Colonic mucosa (tissue), 4 donors: ENCODE data around the gene COL7A1. TPM values are rescaled to one million over a fixed set of nuclear protein-coding genes. Genes with fewer than 3 reads are reported as not detected.
"Not testable (repeated sequence)": the region's sequence is repeated elsewhere in the genome, so short reads cannot be mapped to it uniquely, and the experiment has no call there.

Experiments used
- DNase-seq: peaks from one replicate; pipeline ENCODE4 v3.0.0-alpha.2; 2020
- H3K27ac ChIP-seq: fragments of 200-600 bp; one replicate; pipeline ENCODE4 v1.8.0; 2021
- H3K27me3 ChIP-seq: fragments of 200-600 bp; one replicate; pipeline ENCODE4 v1.8.0; 2021
- H3K36me3 ChIP-seq: fragments of 200-600 bp; one replicate; pipeline ENCODE4 v1.8.0; 2021
- H3K4me1 ChIP-seq: fragments of 200-600 bp; one replicate; pipeline ENCODE4 v1.8.0; 2021; ENCODE audit warnings: mild to moderate bottlenecking
- H3K4me3 ChIP-seq: fragments of 200-600 bp; one replicate; pipeline ENCODE4 v1.8.0; 2021
- H3K9ac ChIP-seq, 2 donors: one replicate each; pipeline ENCODE4 v1.7.0; 2013; ENCODE audit warnings: control low read depth in 2 of 2, low read depth in 2 of 2, low read length in 2 of 2
- H3K9me3 ChIP-seq: fragments of 200-600 bp; one replicate; pipeline ENCODE4 v1.8.0; 2021
- intact Hi-C: fragments of 100-400 bp; cut with DNase I; formaldehyde crosslinking; loops from one replicate; pipeline ENCODE4 v1.14.1; 2022
- total RNA-seq, 2 donors: library from RNA; stranded (reverse); fragmentation: NEBNext Ultra II Directional in 1 of 2; extraction: Animal tissue kit (Norgen Biotek cat#: 25700) in 1 of 2; gene quantifications; one replicate each; pipeline ENCODE4 v1.2.1, GENCODE V29; 2021
- TF ChIP-seq, protein P1 (sequence below): fragments of 200-600 bp; IDR thresholded peaks from one replicate; pipeline ENCODE4 v1.8.0; 2022; ENCODE audit warnings: antibody characterized with exemption, mild to moderate bottlenecking
- donor health status: healthy.
- donor health status: DM: no; HTN: no; CAD: no.
- donor health status: DM: no; HTN: no; CAD: no.

COL7A1 gene
- total RNA-seq, 2 donors from 2014 or later = 3.8 to 5.1 TPM

DNA sequence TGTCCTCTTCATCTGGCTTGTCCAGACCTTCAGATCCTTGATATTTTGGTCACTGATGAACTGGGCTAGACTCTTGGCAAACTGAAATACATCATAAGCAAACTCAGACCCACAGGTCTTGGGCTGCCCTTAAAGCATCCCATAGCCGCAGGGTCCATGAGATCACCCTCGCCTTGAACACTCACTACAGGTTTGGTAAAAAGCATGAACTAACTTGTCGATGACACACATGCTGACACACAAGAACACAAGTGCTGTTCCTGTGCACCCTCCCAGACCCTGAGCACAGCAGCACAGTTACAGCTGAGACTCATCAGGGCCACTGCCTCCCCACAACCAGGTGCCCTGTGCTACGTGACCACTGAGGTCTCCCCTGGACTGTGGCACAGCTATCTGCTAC, 59.6 kb downstream of the COL7A1 start:
- intact Hi-C loops = no loop called here
- no peak for DNase-seq
- H3K9me3 ChIP-seq = no peaks in the 10 kb centered on the region
- TF ChIP-seq, protein P1, sequence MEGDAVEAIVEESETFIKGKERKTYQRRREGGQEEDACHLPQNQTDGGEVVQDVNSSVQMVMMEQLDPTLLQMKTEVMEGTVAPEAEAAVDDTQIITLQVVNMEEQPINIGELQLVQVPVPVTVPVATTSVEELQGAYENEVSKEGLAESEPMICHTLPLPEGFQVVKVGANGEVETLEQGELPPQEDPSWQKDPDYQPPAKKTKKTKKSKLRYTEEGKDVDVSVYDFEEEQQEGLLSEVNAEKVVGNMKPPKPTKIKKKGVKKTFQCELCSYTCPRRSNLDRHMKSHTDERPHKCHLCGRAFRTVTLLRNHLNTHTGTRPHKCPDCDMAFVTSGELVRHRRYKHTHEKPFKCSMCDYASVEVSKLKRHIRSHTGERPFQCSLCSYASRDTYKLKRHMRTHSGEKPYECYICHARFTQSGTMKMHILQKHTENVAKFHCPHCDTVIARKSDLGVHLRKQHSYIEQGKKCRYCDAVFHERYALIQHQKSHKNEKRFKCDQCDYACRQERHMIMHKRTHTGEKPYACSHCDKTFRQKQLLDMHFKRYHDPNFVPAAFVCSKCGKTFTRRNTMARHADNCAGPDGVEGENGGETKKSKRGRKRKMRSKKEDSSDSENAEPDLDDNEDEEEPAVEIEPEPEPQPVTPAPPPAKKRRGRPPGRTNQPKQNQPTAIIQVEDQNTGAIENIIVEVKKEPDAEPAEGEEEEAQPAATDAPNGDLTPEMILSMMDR = no peak
- H3K27ac ChIP-seq = no peak overlapping the region
- no peaks in the 10 kb centered on the region for H3K4me1 ChIP-seq
- H3K4me3 ChIP-seq = no peak overlapping the region
- H3K36me3 ChIP-seq = no peaks in the 10 kb centered on the region
- H3K27me3 ChIP-seq = no peaks in the 10 kb centered on the region
- H3K9ac ChIP-seq = no peak overlapping the region

- no peaks in the 10 kb centered on the region for H3K27me3 ChIP-seq
- DNase-seq = no peak
- H3K27ac ChIP-seq = no peak overlapping the region
- H3K4me3 ChIP-seq = no peak overlapping the region
- no peaks in the 10 kb centered on the region for H3K9me3 ChIP-seq
- intact Hi-C loops = no loop called here
- no peaks in the 10 kb centered on the region for H3K36me3 ChIP-seq
- no peak overlapping the region for H3K9ac ChIP-seq
- TF ChIP-seq, protein P1 = no peak
- H3K4me1 ChIP-seq = no peaks in the 10 kb centered on the region
Measured at GRCh38 chr3:48532977-48533337, 62.2 kb downstream of the COL7A1 start.

DNA sequence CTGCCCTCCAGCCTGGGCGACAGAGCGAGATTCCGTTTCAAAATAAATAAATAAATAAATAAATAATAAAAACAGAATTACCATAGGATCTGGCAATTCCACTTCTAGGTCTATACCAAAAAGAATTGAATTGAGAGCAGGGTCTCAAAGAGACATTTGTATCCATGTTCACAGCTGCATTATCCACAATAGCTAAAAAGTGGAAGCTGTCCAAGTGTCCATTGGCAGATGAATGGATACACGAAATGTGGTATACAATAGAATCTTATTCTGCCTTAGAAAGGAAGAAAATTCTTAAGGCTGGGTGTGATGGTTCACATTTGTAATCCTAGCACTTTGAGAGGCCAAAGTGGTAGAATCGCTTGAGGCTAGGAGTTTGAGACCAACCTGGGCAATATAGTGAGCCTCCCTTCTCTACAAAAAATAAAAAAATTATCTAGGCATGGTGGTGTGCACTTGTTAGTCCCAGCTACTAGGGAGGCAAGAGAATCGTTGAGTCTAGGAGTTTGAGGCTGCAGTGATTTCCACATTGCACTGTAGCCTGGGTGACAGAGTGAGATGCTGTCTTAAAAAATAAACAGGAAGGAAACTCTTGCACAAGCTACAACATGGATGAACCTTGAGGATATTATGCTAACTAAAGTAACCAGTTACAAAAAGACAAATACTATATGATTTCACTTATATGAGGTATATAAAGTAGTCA, 62.7 kb downstream of the COL7A1 start:
- intact Hi-C loops = no loop called here
- H3K9ac ChIP-seq = no peak overlapping the region
- TF ChIP-seq, protein P1 = no peak
- H3K36me3 ChIP-seq = no peaks in the 10 kb centered on the region
- no peak for DNase-seq
- no peak overlapping the region for H3K27ac ChIP-seq
- H3K27me3 ChIP-seq = no peaks in the 10 kb centered on the region
- no peak overlapping the region for H3K4me3 ChIP-seq
- H3K9me3 ChIP-seq = no peaks in the 10 kb centered on the region
- no peaks in the 10 kb centered on the region for H3K4me1 ChIP-seq

DNA sequence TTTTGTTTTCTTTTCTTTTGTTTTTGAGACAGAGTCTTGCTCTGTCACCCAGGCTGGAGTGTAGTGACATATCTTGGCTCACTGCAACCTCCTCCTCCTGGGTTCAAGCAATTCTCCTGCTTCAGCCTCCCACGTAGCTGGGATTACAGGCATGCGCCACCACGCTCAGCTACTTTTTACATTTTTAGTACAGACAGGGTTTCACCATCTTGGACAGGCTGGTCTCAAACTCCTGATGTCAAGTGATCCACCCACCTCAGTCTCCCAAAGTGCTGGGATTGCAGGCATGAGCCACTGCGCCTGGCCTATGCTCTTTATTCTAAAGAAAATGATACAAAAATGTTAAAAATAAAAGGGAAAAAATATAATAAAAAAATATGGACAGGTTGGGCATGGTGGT, 64.4 kb downstream of the COL7A1 start:
- H3K27me3 ChIP-seq, H3K9me3 ChIP-seq, H3K36me3 ChIP-seq, H3K4me1 ChIP-seq, H3K9ac ChIP-seq, DNase-seq, H3K4me3 ChIP-seq, intact Hi-C loops, H3K27ac ChIP-seq: not testable (repeated sequence)

GRCh38 chr3:48528754-48529153, 66.4 kb downstream of the COL7A1 start:
- Histone ChIP-seq H3K9me3 (no peaks in the 10 kb centered on the region), H3K36me3 (no peaks in the 10 kb centered on the region), H3K27me3 (no peaks in the 10 kb centered on the region), H3K9ac (no peak overlapping the region), H3K4me3 (no peak overlapping the region), H3K4me1 (no peaks in the 10 kb centered on the region), H3K27ac (no peak overlapping the region)
- DNase-seq = no peak
- TF ChIP-seq, protein P1 = no peak
- intact Hi-C loops = no loop called here

DNA sequence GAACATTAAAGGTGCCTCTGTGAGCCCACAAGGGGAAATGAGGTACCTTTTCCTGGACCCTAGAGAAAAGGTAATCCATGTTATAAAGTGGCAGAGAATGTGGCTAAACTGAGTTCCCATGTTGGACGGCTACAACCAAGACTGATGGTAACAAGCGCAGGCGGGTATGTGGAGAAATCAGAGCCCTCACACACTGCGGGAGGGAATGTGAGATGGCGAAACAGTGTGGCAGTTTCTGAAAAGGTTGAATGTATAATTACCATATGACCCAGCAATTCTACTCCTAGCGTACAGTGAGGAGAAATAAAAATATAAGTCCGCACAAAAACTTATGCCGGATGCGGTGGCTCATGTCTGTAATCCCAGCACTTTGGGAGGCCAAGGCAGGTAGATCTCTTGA, 67.1 kb downstream of the COL7A1 start:
- Histone ChIP-seq H3K4me3 (no peak overlapping the region), H3K4me1 (no peaks in the 10 kb centered on the region), H3K9ac (no peak overlapping the region), H3K36me3 (no peaks in the 10 kb centered on the region), H3K9me3 (no peaks in the 10 kb centered on the region), H3K27me3 (no peaks in the 10 kb centered on the region), H3K27ac (no peak overlapping the region)
- intact Hi-C loops = no loop called here
- TF ChIP-seq, protein P1 = no peak
- DNase-seq = no peak
